NCI-H2029 (cell line): ENCODE measurements around the gene EIF3D.
"Not testable (repeated sequence)": the region's sequence is repeated elsewhere in the genome, so short reads cannot be mapped to it uniquely, and the experiment has no call there.

Experiments
- DNase-seq: peaks from one replicate; lab custom pipeline; 2025; lab: John Stamatoyannopoulos, UW

Gene EIF3D

DNA sequence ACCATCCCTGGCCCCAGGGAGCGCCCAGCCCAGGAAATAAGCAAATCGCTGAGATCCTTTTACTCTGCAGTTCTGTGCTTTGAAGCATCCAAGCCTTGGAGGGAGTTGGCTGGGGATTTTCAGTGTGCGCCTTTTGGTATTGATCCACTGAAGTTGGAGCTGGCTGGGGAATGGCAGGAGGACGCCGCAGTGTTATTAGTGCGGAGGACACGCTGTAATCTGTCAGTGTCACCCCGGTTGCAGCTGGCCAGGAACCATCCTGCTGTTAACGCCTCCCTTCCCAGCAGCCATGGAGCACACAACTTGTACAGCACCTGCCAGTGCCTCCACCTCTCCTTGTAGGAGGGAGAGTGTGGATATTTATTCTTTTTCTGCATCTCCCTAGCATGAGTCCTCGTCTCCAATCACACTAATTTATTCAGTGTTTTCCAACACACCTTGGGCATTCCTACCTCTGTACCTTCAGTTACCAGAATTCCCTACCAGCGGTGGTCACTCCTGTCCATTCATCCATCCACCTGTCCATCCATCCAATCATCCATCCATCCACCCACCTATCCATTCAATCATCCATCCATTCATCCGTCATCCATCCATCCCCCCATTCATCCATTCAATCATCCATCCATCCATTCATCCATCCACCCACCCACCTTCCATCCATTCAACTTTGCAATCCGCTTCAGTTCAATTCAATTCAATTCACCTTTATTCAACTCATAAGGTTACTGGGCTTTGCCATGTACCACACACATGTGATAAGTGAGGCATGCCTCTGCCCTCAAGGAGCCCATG is 21.9 kb upstream of the EIF3D start:
- DNase-seq, result no peak

DNA sequence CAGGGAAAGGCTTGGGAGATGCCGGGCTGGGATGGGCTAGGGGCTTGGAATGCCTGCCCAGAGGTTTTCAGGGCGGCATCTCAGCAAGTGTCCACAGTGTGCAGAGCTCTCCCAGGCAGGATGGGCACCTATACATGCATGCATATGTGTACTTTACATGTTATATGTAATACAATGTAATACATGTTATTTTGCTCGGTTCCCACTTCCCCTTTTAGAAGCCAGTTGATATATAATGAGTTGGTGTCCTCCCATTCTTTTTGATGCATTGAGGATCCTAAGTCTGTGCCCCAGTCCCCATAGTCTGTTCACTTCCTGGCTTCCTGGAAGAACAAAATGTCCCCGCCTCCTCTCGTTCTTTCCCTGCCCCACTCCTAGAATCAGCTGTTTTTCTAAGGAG is 20.1 kb upstream of the EIF3D start:
- no peak for DNase-seq

DNA sequence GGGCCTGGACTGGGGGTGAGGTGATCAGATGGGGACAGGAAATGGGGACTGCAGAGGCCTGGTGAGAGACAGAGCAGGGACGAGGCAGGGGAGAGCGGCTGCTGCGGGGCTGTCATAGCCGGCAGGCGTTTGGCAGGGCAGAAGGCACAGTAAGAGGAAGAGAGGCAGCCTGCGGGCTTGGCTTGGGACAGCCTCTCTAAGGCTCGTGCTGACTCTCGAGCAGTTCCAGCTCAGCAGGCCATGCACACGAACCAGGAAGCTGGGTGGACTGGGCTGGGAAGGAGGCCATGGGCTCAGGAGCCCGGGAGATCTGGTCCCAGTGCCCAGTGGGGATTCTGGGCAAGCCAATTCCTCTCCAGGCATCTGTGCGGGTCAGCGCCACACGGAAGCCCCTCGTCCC is 19.6 kb upstream of the EIF3D start:
- DNase-seq, result peak; percentile 22

DNA sequence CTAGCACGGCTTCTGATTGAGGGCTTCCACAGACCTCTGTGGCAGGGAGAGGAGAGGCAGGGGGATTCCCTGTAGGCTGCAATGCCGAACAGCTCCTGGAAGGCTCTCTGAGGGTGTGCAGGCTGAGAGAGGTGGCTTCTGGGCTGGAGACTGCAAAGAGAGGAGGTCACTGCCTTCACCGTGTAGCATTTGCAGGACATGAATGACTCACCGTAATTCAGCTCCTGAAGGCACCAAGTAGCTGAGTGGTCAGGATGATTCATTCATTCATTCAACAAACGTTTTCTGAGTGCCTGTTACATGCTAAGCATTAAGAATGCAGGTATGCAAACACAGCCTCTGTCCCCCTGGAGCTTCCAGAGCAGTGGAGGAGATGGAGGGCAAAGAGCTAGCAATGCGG is 18.0 kb upstream of the EIF3D start:
- DNase-seq, result no peak

DNA sequence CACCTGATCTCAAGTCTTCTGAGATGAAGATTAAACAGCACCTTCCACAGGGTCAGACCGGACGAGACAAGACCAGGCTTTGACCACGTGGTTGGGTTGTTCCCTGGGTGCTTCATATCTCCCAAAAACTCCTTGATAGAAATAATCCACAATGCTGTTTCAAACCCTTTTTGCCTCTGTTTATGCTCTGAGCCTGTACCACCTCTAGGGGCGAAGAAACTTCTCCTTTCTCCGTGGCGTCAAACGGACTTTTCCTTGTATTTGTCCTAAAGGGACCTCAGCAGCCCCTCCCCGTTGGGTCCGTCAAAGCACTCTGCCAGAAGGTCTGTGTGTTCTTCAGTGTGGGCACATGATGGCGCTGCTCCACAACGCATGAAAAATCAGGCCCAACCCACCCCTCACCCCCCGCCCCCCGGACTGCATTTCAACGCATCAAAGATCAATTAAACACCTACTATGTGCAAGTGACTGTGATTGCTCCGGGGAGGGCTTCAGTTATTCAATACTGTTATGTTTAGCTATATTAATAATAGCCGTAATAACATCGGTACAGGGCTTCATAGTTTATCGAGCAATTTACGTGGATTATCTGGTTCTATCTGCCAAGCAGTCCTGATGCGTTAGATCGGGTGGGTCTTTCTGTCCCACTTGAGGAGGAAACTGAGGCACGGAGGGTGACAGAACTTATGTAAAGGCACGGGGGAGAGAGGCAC is 17.3 kb upstream of the EIF3D start:
- peak; percentile 33 for DNase-seq

DNA sequence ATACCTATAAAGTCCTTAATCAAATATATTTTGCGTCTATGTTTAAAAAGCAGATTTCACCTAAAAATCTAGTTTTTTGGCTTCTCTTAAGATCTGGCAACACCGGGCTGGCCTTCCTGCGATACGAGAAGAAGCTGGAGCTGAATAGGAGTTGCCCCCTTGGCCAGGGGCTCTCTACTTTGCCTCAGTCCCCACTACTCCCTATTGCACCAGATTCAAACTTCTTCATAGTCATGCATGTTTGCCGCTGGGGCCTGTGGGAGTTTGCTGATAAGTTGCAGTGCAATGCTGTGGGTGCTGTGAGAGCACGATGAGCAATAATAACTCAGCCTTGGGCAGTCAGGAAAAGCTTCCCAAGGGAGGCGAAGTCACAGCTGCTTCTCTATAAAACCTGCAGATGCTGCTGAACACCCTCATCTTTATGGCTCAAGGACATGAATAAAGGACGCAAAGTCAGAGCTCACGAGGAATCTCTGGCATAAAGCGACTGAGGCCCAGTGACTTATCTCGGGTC is 15.2 kb upstream of the EIF3D start:
- no peak for DNase-seq

DNA sequence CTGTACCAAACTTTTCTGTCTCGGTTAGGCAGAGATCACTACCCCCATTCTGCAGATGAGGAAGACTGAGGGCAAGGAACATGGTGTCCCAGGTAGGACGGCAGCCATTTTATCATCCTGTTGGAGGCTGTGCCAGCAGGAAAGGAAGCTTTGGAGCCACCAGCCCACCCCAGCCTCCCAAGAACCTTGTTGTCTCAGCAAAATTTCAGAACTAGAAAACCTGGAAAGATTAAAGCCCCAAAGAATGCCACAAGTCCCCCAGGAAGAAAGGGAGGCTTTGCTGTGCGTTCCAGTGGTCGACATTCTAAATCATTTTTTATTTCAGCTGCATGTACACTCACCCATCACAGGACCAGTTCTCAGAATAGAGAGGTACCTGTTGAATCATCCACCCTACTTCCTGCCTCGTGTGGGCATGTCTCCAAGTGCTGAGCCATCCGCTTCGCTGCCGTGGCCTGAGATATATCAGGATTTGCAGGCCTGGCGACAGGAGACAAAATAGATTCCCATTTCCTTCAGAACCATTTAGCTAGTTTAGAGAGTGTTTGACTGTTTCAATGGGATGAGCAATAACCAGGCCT is 13.0 kb upstream of the EIF3D start:
- DNase-seq, result peak; percentile 51

DNA sequence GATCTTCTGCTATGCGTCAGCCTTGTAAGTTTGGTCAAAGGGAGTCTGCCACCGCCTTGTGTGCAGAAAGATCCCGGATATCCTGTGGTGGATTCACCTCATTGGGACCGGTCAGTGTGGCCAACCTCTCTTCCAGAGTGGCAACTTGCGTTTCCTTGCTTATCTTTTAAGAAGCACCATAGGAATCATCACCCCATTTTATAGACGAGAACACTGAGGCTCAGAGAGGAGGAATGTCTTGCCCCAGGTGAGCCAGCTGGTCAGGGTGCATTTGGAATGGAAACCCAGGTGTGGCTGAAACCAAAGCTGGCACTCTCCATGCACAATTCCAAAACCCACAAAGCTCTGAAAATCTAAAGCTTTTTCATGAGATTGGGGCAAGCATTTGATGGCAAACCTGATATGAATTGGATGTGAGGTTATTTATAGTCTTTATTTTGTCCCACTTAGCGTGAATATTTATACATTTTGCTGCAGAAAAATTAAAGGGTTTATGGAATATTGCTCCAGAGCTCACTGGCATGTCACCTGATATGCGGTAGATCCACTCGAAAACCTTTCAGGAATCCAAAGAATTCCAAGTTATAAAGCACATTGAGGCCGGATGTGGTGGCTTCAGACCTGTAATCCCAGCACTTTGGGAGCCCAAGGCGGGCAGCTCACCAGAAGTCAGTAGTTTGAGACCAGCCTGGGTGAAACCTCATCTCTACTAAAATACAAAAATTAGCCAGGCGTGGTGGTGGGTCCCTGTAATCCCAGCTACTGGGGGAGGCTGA is 12.1 kb upstream of the EIF3D start:
- DNase-seq, result no peak

DNA sequence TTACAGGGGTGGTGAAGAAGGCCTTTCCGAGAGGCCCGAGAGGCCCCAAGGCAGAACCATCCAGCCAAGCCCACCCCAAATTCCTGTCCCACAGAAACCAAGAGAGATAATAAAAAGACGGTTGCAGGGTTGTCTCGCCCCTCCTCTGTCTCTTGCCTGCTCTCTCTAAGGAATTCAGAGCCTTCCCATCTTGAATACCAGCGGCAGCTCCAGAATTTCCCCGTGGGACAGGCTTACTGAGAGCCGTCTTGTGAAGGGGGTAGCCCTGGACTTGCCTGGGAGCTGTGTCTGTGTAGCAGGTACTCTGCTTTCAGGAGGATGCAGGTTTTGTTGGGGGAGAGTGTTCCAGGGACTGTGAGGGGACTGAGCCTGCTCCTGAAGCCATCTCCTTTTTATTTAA is 9.6 kb upstream of the EIF3D start:
- no peak for DNase-seq

DNA sequence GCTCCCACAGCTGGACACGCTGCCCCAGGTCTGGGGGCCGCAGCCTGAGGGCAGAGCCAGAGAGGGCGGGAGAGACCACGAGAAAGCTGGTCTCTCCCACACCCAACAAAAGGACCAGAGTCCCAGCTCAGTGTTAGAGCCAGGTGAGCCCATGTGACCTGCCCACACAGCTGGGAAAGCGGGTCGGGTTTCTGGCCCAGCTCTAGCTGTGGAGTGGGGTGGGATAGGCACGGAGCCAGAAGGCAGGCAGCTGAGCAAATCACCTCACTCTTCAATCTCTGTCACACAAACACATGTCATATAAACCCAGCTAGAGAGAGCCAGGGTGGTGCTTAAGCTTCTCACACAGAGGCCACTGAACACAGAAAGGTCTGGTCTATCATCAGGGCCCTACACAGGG is 7.8 kb upstream of the EIF3D start:
- DNase-seq, result peak; percentile 85

DNA sequence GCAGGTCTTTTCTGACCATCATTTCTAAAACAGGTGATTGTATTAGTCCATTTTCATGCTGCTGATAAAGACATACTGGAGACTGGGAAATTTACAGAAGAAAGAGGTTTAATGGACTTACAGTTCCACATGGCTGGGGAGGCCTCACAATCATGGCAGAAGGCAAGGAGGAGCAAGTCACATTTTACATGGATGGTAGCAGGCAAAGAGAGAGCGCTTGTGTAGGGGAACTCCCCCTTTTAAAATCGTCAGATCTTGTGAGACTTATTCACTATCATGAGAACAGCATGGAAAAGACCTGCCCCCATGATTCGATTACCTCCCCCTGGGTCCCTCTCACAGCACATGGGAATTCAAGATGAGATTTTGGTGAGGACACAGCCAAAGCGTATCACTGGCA is 4.4 kb upstream of the EIF3D start:
- not testable (repeated sequence) for DNase-seq

DNA sequence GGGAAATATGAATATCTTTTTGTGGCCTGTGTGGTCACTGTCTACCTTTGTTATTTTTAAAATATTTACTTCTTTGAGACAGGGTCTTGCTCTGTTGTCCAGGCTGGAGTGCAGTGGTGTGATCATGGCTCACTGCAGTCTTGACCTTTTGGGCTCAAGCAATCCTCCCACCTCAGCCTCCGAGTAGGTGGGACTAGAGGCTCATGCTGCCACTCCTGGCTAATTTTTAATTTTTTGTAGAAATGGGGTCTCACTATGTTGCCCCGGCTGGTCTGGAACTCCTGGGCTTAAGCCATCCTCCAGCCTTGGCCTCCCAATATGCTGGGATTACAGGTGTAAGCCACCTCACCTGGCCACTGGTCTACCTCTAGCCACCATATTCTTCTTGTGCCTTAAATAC is 3.5 kb upstream of the EIF3D start:
- no peak for DNase-seq

DNA sequence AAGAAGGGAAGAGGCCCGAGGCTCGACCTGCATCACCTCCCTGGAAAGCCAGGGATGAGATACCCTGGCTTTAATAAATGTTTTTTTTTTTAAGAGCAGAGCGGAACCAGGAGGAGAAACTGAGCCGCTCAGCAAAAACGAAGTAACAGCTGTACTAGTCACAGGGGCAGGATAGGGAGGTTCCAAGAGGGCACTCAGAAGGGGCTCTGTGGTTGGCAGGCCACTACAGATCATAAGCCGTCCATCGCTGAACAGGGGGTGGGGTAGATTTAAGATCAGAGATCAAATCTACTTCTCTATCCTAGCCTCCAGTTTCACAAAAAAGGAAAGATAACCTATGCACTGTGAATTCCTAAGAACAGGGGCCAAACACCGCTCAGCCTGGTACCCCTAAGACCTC is 625 bp downstream of the EIF3D start:
- DNase-seq, result no peak

DNA sequence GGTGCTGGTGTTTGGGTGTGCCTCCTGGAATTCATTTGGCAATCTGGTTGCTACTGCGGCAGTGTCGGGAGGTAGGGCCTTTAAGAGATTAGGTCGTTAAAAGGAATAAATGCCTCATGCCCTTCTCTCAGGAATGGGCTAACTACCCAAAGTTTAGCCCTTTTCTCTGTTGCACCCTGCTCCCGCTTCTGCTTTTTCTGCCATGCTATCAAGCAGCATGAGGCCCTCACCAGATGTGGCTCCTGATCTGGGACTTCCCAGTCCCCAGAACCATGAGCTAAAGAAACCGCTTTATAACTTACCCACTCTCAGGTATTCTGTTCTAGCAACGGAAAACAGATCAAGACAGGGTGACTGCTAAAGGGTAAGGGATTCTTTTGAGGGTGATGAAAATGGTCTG is 6.3 kb downstream of the EIF3D start:
- DNase-seq, result no peak

DNA sequence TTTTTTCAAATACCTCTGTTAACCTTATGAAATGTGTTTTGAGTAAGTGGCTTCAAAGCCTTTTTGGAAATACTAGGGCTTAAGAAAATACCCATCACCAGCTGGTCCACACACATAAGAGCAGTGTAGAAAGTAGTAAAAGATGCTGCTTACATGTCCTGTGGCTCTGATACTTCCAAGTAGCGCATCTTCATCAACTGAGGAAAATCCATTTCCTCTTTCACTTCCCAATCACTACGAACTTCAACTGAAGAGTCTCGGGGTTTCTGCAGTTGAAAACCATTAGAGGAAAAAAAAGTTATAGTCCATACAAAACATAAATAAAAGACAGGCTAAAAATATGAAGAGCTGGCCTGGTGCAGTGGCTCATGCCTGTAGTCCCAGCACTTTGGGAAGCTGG is 8.5 kb downstream of the EIF3D start:
- no peak for DNase-seq

DNA sequence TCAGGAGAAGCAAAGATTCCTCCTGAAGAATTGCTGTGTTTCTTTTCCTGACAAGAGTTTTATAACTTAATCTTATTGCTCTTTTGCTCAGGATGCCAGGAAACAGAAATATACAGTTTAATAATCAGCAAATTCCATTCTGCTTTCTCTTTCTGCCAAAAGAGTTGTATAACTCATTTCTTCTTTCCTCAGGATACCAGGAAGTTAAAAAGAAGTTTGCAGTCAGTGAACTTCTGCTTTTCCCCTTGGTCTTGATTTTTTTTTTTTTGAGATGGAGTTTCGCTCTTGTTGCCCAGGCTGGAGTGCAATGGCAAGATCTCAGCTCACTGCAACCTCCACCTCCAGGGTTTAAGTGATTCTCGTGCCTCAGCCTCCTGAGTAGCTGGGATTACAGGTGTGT is 9.1 kb downstream of the EIF3D start:
- not testable (repeated sequence) for DNase-seq

DNA sequence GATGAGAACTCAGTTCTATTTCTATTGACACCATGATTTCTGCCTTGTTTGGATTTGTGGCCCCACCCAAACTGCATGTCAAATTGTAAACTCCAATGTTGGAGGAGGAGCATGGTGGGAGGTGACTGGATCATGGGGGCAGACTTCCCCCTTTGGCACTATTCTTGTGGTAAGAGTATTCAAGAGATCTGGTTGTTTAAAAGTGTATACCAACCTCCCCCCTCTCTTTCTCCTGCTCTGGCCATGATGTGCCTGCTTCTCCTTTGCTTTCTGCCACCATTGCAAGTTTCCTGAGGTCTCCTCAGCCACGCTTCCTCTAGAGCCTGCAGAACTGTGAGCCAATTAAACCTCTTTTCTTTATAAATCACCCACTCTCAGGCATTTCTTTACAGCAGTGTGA is 14.2 kb downstream of the EIF3D start:
- no peak for DNase-seq

DNA sequence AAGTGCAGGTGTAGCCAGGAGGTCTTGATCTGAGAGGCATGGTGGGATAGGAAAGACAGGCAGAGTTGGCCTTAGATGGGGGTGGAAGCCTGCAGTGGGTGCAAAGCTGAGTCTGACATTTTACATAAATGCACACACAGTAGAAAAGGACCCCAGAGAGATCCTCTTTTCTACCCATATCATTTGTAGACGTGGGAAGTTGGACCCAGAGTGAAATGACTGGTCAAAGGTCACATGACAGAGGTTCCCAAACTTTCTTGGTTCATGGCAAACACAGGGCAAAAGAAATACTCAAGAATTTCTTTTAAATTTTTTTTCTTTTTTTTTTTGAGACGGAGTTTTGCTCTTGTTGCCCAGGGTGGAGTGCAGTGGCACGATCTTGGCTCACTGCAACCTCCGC is 16.0 kb downstream of the EIF3D start:
- DNase-seq, result no peak

DNA sequence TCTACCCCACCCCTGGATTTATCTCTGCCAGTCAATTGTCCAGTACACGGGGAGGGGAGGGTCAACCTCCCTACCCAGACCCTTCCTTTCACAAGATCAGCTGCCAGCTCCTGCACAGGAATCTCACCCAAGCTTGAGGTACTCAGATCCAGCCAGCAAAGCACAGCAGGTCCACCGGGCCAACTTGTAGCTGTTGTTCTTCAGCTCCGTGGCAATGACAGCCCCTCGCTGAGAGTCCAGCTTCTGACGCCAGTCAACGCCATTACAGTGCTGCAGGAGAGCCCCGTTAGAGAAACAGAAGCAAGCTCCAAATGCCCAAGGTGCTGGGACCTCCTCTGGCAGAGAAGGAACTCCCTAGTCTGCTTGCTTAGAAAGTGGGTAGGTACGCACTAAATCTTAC is 16.6 kb downstream of the EIF3D start:
- DNase-seq, result no peak

DNA sequence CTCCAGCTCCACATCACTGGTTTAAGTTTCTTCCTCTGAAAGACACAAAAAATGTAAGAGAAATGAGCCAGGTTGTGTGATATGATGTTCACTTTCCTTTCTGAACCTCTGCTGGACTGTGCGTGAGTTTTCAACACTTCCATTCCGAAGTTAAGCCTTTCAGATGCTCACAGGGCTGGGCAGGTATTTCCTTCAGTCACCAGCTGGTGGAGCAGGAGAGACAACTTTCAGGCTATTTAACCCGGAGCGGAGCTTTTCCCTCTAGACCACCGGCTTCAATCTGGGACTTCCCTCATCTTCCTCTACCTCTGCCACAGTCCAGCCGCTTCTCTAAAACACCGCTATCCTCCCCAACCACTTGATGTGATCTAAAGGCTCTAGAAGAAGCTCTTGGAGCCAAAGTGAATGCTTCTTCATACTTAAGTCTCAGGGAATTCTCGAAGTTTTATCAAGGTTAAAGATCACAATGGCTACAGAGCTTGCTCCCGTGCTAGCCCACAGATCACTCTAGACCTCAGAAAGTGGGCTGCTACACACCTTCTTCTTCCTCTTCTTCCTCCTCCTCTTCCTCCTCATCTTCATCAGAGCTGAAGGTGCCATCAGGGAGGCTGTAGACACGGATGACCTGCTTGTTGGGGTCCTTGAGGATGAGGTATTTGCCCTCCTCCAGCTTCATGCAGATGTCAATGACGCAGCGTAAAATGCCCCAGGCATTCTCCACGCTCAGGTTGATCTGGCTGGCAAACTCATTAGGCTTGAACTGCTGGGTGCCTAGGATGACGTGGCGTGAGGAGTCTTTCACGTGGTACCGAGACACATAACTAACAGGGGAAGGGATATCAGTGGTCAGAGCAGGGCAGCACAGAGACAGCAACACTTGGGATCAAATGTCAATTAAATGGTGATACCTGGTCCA is 17.7 kb downstream of the EIF3D start:
- DNase-seq, result no peak

DNA sequence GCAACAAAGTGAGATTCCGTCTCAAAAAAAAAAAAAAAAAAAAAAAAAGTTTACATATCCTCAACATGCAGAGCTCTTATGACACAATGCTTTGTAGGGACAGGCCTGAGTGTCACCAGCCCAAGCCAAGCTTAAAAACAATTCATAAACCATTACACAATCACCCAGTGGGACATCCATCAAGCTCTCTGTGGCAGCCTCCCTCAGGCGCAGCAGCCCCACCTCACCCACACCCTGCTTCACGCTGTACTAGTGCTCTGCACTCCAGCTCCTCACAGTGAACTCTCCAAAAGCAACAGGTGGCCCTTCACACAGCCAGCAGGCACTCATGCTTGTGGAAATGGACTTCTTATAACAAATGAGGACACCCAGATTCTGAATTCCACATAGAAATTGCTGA is 18.6 kb downstream of the EIF3D start:
- no peak for DNase-seq
